ENCODE data around the gene ANKRD12. TPM values are rescaled to one million over a fixed set of nuclear protein-coding genes. Genes with fewer than 3 reads are reported as not detected.

The ANKRD12 gene
- polyA plus RNA-seq, 1 donor (not counting 4 experiments of a cell fraction or from before 2014, with no cell fraction given): 8.0 TPM

GRCh38 chr18:9199681-9200080, 63.1 kb downstream of the ANKRD12 start:
- Histone ChIP-seq H3K4me2 (ENCODE audit: control insufficient read depth, extremely low read depth, insufficient read depth, low read depth, low read length) (no peak overlapping the region), H3K9me1 (ENCODE audit: control insufficient read depth, extremely low read depth, insufficient read depth, low read length) (no peaks in the 10 kb centered on the region), H3K4me1 (ENCODE audit: control insufficient read depth, extremely low read depth, insufficient read depth, low read length) (no peaks in the 10 kb centered on the region), H3K4me3 (ENCODE audit: control insufficient read depth in 2 of 3, extremely low read depth in 1 of 3, insufficient read depth in 2 of 3, low read depth in 1 of 3, low read length in 3 of 3) (no peak overlapping the region), H3K9ac (ENCODE audit: control insufficient read depth, extremely low read depth, insufficient read depth, low read length) (no peak overlapping the region), H3K27me3 (ENCODE audit: control insufficient read depth, extremely low read depth, insufficient read depth, low read length) (no peaks in the 10 kb centered on the region), H3K36me3 (ENCODE audit: control insufficient read depth in 2 of 2, extremely low read depth in 1 of 2, insufficient read depth in 2 of 2, low read length in 2 of 2) (no peaks in the 10 kb centered on the region), H3K79me2 (ENCODE audit: control insufficient read depth, insufficient read depth, low read length) (peaks cover 2% of the 10 kb centered on the region), H3K9me3 (ENCODE audit: control insufficient read depth, low read depth, low read length) (no peaks in the 10 kb centered on the region), H4K20me1 (ENCODE audit: control insufficient read depth, extremely low read depth, insufficient read depth, low read length) (no peaks in the 10 kb centered on the region), H2AFZ (ENCODE audit: control insufficient read depth, low read length) (no peak overlapping the region), H3K27ac (ENCODE audit: control insufficient read depth, insufficient read depth, low read length) (no peak overlapping the region)
- dilution Hi-C loops (cut with MboI; ENCODE audit: extremely low pct_ligation_motif_present, low sequenced_read_pairs): no loop called here
- DNase-seq (ENCODE audit: low read depth, low spot score) (no peak), FAIRE-seq (no peak)
- TF ChIP-seq EZH2 (IDR thresholded peaks at IDR 0.05; ENCODE audit: low read length) (no peak), CTCF (optimal IDR thresholded peaks at IDR 0.05 in 1 of 3, IDR thresholded peaks at IDR 0.05 in 1 of 3, conservative IDR thresholded peaks at IDR 0.05 in 1 of 3; ENCODE audit: extremely low read depth in 1 of 3, insufficient read depth in 2 of 3, low read length in 3 of 3) (no peak)

GRCh38 chr18:9201224-9201623, 64.6 kb downstream of the ANKRD12 start:
- no peak overlapping the region for H3K4me3 ChIP-seq (ENCODE audit: control insufficient read depth in 2 of 3, extremely low read depth in 1 of 3, insufficient read depth in 2 of 3, low read depth in 1 of 3, low read length in 3 of 3)
- no peaks in the 10 kb centered on the region for H3K9me1 ChIP-seq (ENCODE audit: control insufficient read depth, extremely low read depth, insufficient read depth, low read length)
- no peak overlapping the region for H3K27ac ChIP-seq (ENCODE audit: control insufficient read depth, insufficient read depth, low read length)
- FAIRE-seq (no peak), DNase-seq (ENCODE audit: low read depth, low spot score) (no peak)
- H3K36me3 ChIP-seq (ENCODE audit: control insufficient read depth in 2 of 2, extremely low read depth in 1 of 2, insufficient read depth in 2 of 2, low read length in 2 of 2): no peaks in the 10 kb centered on the region
- no peak overlapping the region for H2AFZ ChIP-seq (ENCODE audit: control insufficient read depth, low read length)
- H3K4me2 ChIP-seq (ENCODE audit: control insufficient read depth, extremely low read depth, insufficient read depth, low read depth, low read length): no peak overlapping the region
- no peaks in the 10 kb centered on the region for H3K27me3 ChIP-seq (ENCODE audit: control insufficient read depth, extremely low read depth, insufficient read depth, low read length)
- H3K4me1 ChIP-seq (ENCODE audit: control insufficient read depth, extremely low read depth, insufficient read depth, low read length): no peaks in the 10 kb centered on the region
- no peaks in the 10 kb centered on the region for H3K9me3 ChIP-seq (ENCODE audit: control insufficient read depth, low read depth, low read length)
- TF ChIP-seq CTCF (optimal IDR thresholded peaks at IDR 0.05 in 1 of 3, IDR thresholded peaks at IDR 0.05 in 1 of 3, conservative IDR thresholded peaks at IDR 0.05 in 1 of 3; ENCODE audit: extremely low read depth in 1 of 3, insufficient read depth in 2 of 3, low read length in 3 of 3) (no peak), EZH2 (IDR thresholded peaks at IDR 0.05; ENCODE audit: low read length) (no peak)
- no peak overlapping the region for H3K9ac ChIP-seq (ENCODE audit: control insufficient read depth, extremely low read depth, insufficient read depth, low read length)
- peaks cover 2% of the 10 kb centered on the region for H3K79me2 ChIP-seq (ENCODE audit: control insufficient read depth, insufficient read depth, low read length)
- dilution Hi-C loops (cut with MboI; ENCODE audit: extremely low pct_ligation_motif_present, low sequenced_read_pairs): no loop called here
- H4K20me1 ChIP-seq (ENCODE audit: control insufficient read depth, extremely low read depth, insufficient read depth, low read length): no peaks in the 10 kb centered on the region
